GM12875 (cell line): Measurements from ENCODE around the gene GSX1.

Experiments
- H3K4me3 ChIP-seq: one replicate; pipeline ENCODE4 v1.5.1; 2011; ENCODE audit warnings: low read depth, low read length, control low read depth
- TF ChIP-seq, protein P1 (sequence below): IDR thresholded peaks from 2 replicates; pipeline ENCODE4 v1.5.1; 2011; ENCODE audit warnings: low read depth, mild to moderate bottlenecking, control low read depth, inconsistent platforms, low read length, moderate library complexity, borderline replicate concordance; ENCODE audit not compliant: insufficient read depth

The GSX1 gene

DNA sequence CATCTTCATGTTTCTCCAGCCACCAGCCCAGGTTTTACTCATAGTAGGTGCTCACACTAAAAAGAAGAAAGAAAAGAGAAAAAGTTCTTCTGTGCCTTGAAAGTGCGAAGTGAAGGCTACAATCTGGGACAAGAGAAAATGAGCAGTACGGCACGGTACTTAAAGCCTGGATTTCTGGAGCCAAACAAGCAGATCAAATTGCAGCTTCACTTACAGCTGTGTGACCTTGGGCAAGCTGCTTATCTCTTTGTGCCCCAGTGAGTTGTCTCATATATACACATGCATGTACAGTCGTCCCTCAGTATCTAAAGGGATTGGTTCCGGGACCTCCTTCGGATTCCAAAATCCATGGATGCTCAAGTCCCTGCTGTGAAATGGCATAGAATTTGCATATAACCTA, 41.8 kb downstream of the GSX1 start:
- no peak overlapping the region for H3K4me3 ChIP-seq
- TF ChIP-seq, protein P1, sequence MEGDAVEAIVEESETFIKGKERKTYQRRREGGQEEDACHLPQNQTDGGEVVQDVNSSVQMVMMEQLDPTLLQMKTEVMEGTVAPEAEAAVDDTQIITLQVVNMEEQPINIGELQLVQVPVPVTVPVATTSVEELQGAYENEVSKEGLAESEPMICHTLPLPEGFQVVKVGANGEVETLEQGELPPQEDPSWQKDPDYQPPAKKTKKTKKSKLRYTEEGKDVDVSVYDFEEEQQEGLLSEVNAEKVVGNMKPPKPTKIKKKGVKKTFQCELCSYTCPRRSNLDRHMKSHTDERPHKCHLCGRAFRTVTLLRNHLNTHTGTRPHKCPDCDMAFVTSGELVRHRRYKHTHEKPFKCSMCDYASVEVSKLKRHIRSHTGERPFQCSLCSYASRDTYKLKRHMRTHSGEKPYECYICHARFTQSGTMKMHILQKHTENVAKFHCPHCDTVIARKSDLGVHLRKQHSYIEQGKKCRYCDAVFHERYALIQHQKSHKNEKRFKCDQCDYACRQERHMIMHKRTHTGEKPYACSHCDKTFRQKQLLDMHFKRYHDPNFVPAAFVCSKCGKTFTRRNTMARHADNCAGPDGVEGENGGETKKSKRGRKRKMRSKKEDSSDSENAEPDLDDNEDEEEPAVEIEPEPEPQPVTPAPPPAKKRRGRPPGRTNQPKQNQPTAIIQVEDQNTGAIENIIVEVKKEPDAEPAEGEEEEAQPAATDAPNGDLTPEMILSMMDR, result no peak

DNA sequence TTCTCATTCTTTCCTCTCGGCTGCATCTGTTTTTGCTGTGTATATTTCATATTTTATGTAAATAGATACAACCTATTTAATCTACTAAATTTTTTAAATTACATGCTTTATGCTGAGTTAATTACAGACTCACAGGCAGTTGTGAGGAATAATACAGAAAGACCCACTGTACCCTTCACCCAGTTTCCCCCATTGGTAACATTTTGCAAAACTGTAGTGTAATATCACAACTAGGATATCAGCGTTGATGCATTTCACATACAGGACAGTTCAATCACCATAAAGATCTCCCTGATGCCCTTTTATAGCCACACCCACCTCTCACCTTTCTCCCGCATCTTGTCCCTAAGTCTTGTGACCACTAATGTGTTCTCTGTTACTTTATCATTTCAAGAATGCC, 43.5 kb downstream of the GSX1 start:
- H3K4me3 ChIP-seq, result no peak overlapping the region
- TF ChIP-seq, protein P1, result no peak

DNA sequence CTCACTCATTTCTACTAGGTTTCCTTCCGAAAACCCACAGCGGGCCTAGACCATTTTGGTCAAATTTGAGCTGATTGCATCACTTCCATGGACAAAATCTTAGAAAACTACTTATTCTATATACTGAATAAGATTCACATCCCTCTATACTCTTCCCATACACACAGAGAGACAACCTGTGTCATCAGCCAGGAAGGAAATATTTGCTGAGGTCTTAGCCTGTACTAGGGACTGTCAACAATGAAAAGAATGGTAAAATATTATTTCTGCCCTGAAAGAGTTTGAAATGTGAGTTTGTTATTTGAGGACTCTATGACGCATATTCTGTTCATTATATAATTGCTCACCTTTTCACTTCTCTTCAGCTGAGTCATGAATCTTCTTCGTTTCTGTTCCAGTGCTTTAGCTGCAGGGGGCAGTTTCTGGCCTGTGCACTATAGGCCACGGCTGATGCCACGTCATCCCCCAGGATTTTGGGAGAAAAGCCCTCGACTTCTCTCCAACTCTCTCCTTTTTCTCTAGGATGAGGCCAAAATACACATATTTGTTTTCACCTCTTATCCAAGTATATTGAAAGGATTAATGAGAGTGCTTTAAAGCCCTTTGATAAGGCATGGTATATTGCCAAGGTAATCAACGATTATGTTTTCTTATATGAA, 47.7 kb downstream of the GSX1 start:
- TF ChIP-seq, protein P1, result no peak
- no peak overlapping the region for H3K4me3 ChIP-seq

DNA sequence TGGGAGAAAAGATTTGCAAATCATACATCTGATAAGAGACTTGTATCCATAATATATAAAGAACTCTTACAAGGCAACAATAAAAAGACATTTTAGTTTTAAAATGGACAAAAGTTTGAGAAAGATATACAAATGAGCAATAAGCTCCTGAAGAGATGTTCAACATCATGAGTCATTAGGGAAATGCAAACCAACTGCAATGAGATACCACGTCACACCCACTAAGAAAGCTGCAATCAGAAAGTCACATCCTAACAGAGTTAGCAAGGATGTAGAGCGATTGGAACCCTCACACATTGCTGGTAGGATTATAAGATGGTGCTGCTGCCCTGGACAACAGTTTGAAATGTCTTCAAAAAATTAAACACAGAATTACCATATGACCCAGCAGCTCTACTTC, 50.3 kb downstream of the GSX1 start:
- TF ChIP-seq, protein P1, result no peak
- no peak overlapping the region for H3K4me3 ChIP-seq
